ENCODE measurements around the gene PRR14L. TPM values are rescaled to one million over a fixed set of nuclear protein-coding genes. Genes with fewer than 3 reads are reported as not detected.
"Not testable (repeated sequence)": the region's sequence is repeated elsewhere in the genome, so short reads cannot be mapped to it uniquely, and the experiment has no call there.

PRR14L gene
- total RNA-seq = 10 to 100 TPM; 37.0 to 53.7 (median 49.2) TPM

DNA sequence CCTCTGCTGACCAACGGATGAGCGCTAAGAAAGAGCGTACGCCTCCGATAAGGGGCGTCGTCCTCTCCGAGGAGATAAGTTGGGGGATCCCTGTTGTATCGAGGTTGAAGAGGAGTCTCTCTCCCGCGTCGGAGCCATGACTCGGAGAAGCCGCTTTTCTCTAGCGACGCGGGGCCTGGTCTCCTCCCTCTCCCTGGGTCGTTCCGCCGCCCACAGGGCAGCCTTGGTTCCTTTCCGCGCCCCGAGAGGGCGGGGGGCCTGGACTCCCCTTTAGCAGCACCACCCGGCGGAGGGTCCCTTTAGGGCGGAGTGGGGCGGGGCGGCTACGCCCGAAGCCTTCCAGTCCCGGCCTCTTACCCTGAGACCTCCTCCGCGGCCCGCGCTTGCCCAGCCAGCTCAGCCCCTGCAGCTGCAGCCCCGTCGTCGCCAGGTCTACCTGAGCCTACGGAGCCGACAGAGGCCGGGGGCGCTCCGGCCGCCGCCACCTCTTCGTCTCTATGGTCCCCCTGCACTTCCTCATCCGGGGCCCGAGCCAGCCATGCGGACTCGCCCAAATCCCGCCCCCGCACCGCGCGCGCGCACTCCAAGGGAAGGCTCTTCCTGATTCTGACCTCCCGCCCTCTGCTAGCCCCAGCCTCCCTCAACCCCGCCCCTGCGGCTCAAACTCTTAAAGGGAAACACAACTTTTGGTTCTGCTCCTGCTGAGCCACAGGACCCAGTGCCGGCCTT lies at the start of gene PRR14L:
Gene PRR14L, minus strand, starts transcription at position 497 of the 729 bp plus-strand sequence. CDS start 11,272 bp downstream, outside the sequence.
- WGBS, 2 donors (ENCODE audit: low coverage in 1 of 2) = 0% methylated on average over 51 of the region's 62 CpGs; no CpG with 5 or more reads in 1 of the 2 donors
- Histone ChIP-seq H3K4me3 (peak within 1 kb of the TSS; percentile 63 to 100 (median 98)), H3K36me3 (no peaks in the 10 kb centered on the region), H3K27ac (peak within 1 kb of the TSS; percentile 93 to 99 (median 95)), H3K4me1 (peaks cover 14 to 48% (median 33%) of the 10 kb centered on the region in 4 donors), H3K9me3 (no peaks in the 10 kb centered on the region), H3K27me3 (no peaks in the 10 kb centered on the region)
- in situ Hi-C loops (cut with MboI; ENCODE audit: low pct_ligation_motif_present in 1 of 4, low pct_unique_long_range_greater_than_20kb in 1 of 4, low sequenced_read_pairs in 3 of 4) (loop anchor here in 2 of 4 donors (10.0 kb wide), 2 partner anchors 75 to 85 kb away; partner anchors contain the start of gene PISD (in 1 of the 2)), intact Hi-C loops (cut with DNase I; ENCODE audit: low total_unique reads) (no loop called here)
- DNase-seq = peak; percentile 99
- peak; percentile 89 to 95 (median 90) for TF ChIP-seq POLR2AphosphoS5 (IDR thresholded peaks at IDR 0.05)
- TF ChIP-seq EP300 (IDR thresholded peaks at IDR 0.05; ENCODE audit: low read depth) = no peak
- TF ChIP-seq POLR2A (IDR thresholded peaks at IDR 0.05) = peak; percentile 94
- TF ChIP-seq, protein P1, sequence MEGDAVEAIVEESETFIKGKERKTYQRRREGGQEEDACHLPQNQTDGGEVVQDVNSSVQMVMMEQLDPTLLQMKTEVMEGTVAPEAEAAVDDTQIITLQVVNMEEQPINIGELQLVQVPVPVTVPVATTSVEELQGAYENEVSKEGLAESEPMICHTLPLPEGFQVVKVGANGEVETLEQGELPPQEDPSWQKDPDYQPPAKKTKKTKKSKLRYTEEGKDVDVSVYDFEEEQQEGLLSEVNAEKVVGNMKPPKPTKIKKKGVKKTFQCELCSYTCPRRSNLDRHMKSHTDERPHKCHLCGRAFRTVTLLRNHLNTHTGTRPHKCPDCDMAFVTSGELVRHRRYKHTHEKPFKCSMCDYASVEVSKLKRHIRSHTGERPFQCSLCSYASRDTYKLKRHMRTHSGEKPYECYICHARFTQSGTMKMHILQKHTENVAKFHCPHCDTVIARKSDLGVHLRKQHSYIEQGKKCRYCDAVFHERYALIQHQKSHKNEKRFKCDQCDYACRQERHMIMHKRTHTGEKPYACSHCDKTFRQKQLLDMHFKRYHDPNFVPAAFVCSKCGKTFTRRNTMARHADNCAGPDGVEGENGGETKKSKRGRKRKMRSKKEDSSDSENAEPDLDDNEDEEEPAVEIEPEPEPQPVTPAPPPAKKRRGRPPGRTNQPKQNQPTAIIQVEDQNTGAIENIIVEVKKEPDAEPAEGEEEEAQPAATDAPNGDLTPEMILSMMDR (IDR thresholded peaks at IDR 0.05) = peak in 2 of 5 experiments; percentile 23 to 24

DNA sequence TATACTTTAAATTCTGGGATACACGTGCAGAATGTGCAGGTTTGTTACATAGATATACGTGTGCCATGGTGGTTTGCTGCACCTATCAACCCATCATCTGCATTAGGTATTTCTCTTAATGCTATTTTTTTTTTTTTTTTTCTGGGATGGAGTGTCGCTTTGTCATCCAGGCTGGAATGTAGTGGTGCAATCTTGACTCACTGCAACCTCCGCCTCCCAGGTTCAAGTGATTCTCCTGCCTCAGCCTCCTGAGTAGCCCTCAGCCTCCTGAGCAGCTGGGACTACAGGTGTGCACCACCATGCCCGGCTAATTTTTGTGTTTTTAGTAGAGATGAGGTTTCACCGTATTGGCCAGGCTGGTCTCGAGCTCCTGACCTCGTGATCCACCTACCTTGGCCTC lies 49.4 kb upstream of the PRR14L start:
- DNase-seq; H3K9me3 ChIP-seq; intact Hi-C loops (cut with DNase I; ENCODE audit: low total_unique reads); H3K27me3 ChIP-seq; H3K27ac ChIP-seq; H3K4me3 ChIP-seq; H3K4me1 ChIP-seq: not testable (repeated sequence)
- H3K36me3 ChIP-seq = peaks cover 0 to 69% (median 19%) of the 10 kb centered on the region in 4 donors
- 82 to 100% methylated on average over 1 to 8 of the region's 8 CpGs for WGBS, 2 donors (ENCODE audit: low coverage in 1 of 2)
- in situ Hi-C loops (cut with MboI; ENCODE audit: low pct_ligation_motif_present in 1 of 4, low pct_unique_long_range_greater_than_20kb in 1 of 4, low sequenced_read_pairs in 3 of 4) = loop anchor here in 1 of 4 donors (25.0 kb wide), 1 partner anchor 463 kb away; the partner anchor contains the start of gene SLC5A4

DNA sequence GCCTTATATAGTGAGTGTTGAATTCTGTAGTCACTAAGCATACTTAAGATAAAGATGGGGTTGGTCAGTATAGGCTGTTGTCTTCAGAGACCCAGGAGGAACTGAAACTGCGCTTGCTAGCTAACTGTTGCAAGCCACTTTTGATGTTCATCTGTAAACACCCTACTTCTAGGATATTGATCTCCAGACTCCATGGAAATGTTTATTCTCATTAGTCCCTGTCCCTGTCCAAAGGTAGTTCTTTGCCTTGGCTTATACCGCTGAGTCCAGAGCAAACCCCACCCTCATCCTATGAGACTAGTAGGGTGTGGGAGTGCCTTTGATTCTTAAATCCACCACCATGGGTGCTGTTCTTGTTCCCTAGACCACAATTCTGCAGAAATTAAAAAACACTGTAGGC lies 40.3 kb upstream of the PRR14L start:
- Histone ChIP-seq H3K27ac (no peak overlapping the region), H3K36me3 (peaks cover 0 to 18% (median 3%) of the 10 kb centered on the region in 4 donors), H3K9me3 (no peaks in the 10 kb centered on the region), H3K4me3 (no peak overlapping the region), H3K27me3 (no peaks in the 10 kb centered on the region), H3K4me1 (no peaks in the 10 kb centered on the region)
- TF ChIP-seq POLR2AphosphoS5 (IDR thresholded peaks at IDR 0.05) = no peak
- TF ChIP-seq, protein P1 (IDR thresholded peaks at IDR 0.05) = no peak
- TF ChIP-seq POLR2A (IDR thresholded peaks at IDR 0.05) = no peak
- TF ChIP-seq EP300 (IDR thresholded peaks at IDR 0.05; ENCODE audit: low read depth) = no peak
- intact Hi-C loops (cut with DNase I; ENCODE audit: low total_unique reads) = no loop called here
- no peak for DNase-seq
- in situ Hi-C loops (cut with MboI; ENCODE audit: low pct_ligation_motif_present in 1 of 4, low pct_unique_long_range_greater_than_20kb in 1 of 4, low sequenced_read_pairs in 3 of 4) = loop anchor here in 1 of 4 donors (25.0 kb wide), 1 partner anchor 472 kb away; the partner anchor contains the start of gene SLC5A4
- 86 to 93% methylated on average over 2 of the region's 2 CpGs for WGBS, 2 donors (ENCODE audit: low coverage in 1 of 2)

DNA sequence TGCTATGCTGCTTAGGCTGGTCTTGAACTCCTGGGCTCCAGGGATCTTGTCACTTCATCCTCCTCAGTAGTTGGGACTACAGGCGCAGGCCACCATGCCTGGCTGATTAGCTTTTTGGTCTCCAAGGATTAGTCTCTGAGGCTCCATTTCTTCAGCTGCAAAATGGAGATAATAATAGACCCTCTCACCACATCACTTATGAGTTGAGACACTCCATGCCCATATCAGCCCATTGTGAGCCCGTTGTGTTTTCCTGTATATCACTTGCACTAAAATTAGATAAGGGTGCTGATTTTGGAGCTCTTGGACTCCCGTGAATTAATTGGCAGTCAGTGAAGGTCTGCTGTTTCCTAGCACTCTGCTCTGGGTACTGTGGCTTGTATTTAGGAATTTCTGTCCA lies 39.9 kb upstream of the PRR14L start:
- TF ChIP-seq EP300 (IDR thresholded peaks at IDR 0.05; ENCODE audit: low read depth) (no peak), POLR2AphosphoS5 (IDR thresholded peaks at IDR 0.05) (no peak), POLR2A (IDR thresholded peaks at IDR 0.05) (no peak)
- TF ChIP-seq, protein P1 (IDR thresholded peaks at IDR 0.05) = no peak
- 72 to 88% methylated on average over 2 to 3 of the region's 3 CpGs for WGBS, 2 donors (ENCODE audit: low coverage in 1 of 2)

More for the DNA sequence above, 39.9 kb upstream of the PRR14L start:
- H3K27ac ChIP-seq = no peak overlapping the region
- H3K9me3 ChIP-seq = no peaks in the 10 kb centered on the region
- H3K36me3 ChIP-seq = peaks cover 0 to 20% (median 4%) of the 10 kb centered on the region in 4 donors
- in situ Hi-C loops (cut with MboI; ENCODE audit: low pct_ligation_motif_present in 1 of 4, low pct_unique_long_range_greater_than_20kb in 1 of 4, low sequenced_read_pairs in 3 of 4) = loop anchor here in 1 of 4 donors (25.0 kb wide), 1 partner anchor 472 kb away; the partner anchor contains the start of gene SLC5A4
- H3K4me3 ChIP-seq = no peak overlapping the region
- no peaks in the 10 kb centered on the region for H3K27me3 ChIP-seq
- intact Hi-C loops (cut with DNase I; ENCODE audit: low total_unique reads) = no loop called here
- DNase-seq = no peak
- no peaks in the 10 kb centered on the region for H3K4me1 ChIP-seq

Measured in transverse colon (tissue), 4 donors.